Measurements from ENCODE around the gene RBMS3. TPM values are rescaled to one million over a fixed set of nuclear protein-coding genes. Genes with fewer than 3 reads are reported as not detected.

The RBMS3 gene
- total and polyA plus RNA-seq, 2 experiments from 2014 or later, result 3.2 to 7.4 TPM

DNA sequence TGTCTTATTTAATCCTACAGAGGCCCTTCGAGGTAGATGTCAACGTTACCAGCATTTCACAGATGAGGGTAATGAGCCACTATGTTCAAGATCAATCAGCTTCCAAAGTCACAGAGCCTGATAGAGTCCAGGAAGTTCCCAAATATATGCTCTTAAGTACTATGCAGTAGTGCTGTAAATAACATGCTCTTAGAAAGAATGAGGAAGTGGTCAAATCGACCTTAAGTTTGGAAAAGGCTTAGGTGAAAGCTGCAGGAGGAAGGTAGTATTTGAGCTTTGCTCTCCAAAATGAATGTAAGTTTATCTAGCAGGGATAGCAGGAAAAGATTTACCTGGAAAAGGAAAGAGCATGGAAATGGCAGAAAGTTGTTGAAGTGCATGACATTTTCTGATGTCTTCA lies 234.0 kb downstream of the RBMS3 start:
- TF ChIP-seq EZH2 (IDR thresholded peaks at IDR 0.05; ENCODE audit: low read depth, unreplicated experiment) (no peak), STAT1 (IDR thresholded peaks at IDR 0.05; ENCODE audit: unreplicated experiment) (no peak), EZH2phosphoT487 (IDR thresholded peaks at IDR 0.05; ENCODE audit: unreplicated experiment) (no peak), CREB1 (CRISPR knock-in tag; IDR thresholded peaks at IDR 0.05; ENCODE audit: low read depth) (no peak), ZNF114 (CRISPR knock-in tag; IDR thresholded peaks at IDR 0.05) (no peak), ZNF331 (CRISPR knock-in tag; IDR thresholded peaks at IDR 0.05; ENCODE audit: low read depth) (no peak), POLR2AphosphoS5 (IDR thresholded peaks at IDR 0.05; ENCODE audit: low read depth) (no peak), JUNB (IDR thresholded peaks at IDR 0.05; ENCODE audit: unreplicated experiment) (no peak), NANOG (IDR thresholded peaks at IDR 0.05; ENCODE audit: borderline replicate concordance) (no peak)
- TF ChIP-seq, protein P1, sequence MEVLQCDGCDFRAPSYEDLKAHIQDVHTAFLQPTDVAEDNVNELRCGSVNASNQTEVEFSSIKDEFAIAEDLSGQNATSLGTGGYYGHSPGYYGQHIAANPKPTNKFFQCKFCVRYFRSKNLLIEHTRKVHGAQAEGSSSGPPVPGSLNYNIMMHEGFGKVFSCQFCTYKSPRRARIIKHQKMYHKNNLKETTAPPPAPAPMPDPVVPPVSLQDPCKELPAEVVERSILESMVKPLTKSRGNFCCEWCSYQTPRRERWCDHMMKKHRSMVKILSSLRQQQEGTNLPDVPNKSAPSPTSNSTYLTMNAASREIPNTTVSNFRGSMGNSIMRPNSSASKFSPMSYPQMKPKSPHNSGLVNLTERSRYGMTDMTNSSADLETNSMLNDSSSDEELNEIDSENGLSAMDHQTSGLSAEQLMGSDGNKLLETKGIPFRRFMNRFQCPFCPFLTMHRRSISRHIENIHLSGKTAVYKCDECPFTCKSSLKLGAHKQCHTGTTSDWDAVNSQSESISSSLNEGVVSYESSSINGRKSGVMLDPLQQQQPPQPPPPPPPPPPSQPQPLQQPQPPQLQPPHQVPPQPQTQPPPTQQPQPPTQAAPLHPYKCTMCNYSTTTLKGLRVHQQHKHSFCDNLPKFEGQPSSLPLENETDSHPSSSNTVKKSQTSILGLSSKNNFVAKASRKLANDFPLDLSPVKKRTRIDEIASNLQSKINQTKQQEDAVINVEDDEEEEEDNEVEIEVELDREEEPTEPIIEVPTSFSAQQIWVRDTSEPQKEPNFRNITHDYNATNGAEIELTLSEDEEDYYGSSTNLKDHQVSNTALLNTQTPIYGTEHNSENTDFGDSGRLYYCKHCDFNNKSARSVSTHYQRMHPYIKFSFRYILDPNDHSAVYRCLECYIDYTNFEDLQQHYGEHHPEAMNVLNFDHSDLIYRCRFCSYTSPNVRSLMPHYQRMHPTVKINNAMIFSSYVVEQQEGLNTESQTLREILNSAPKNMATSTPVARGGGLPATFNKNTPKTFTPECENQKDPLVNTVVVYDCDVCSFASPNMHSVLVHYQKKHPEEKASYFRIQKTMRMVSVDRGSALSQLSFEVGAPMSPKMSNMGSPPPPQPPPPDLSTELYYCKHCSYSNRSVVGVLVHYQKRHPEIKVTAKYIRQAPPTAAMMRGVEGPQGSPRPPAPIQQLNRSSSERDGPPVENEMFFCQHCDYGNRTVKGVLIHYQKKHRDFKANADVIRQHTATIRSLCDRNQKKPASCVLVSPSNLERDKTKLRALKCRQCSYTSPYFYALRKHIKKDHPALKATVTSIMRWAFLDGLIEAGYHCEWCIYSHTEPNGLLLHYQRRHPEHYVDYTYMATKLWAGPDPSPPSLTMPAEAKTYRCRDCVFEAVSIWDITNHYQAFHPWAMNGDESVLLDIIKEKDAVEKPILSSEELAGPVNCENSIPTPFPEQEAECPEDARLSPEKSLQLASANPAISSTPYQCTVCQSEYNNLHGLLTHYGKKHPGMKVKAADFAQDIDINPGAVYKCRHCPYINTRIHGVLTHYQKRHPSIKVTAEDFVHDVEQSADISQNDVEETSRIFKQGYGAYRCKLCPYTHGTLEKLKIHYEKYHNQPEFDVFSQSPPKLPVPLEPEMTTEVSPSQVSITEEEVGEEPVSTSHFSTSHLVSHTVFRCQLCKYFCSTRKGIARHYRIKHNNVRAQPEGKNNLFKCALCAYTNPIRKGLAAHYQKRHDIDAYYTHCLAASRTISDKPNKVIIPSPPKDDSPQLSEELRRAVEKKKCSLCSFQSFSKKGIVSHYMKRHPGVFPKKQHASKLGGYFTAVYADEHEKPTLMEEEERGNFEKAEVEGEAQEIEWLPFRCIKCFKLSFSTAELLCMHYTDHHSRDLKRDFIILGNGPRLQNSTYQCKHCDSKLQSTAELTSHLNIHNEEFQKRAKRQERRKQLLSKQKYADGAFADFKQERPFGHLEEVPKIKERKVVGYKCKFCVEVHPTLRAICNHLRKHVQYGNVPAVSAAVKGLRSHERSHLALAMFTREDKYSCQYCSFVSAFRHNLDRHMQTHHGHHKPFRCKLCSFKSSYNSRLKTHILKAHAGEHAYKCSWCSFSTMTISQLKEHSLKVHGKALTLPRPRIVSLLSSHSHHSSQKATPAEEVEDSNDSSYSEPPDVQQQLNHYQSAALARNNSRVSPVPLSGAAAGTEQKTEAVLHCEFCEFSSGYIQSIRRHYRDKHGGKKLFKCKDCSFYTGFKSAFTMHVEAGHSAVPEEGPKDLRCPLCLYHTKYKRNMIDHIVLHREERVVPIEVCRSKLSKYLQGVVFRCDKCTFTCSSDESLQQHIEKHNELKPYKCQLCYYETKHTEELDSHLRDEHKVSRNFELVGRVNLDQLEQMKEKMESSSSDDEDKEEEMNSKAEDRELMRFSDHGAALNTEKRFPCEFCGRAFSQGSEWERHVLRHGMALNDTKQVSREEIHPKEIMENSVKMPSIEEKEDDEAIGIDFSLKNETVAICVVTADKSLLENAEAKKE (CRISPR knock-in tag; IDR thresholded peaks at IDR 0.05), result no peak
- TF ChIP-seq, protein P2, sequence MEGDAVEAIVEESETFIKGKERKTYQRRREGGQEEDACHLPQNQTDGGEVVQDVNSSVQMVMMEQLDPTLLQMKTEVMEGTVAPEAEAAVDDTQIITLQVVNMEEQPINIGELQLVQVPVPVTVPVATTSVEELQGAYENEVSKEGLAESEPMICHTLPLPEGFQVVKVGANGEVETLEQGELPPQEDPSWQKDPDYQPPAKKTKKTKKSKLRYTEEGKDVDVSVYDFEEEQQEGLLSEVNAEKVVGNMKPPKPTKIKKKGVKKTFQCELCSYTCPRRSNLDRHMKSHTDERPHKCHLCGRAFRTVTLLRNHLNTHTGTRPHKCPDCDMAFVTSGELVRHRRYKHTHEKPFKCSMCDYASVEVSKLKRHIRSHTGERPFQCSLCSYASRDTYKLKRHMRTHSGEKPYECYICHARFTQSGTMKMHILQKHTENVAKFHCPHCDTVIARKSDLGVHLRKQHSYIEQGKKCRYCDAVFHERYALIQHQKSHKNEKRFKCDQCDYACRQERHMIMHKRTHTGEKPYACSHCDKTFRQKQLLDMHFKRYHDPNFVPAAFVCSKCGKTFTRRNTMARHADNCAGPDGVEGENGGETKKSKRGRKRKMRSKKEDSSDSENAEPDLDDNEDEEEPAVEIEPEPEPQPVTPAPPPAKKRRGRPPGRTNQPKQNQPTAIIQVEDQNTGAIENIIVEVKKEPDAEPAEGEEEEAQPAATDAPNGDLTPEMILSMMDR (conservative IDR thresholded peaks at IDR 0.05; ENCODE audit: low read depth in 2 of 2), result no peak
- TF ChIP-seq, protein P3, sequence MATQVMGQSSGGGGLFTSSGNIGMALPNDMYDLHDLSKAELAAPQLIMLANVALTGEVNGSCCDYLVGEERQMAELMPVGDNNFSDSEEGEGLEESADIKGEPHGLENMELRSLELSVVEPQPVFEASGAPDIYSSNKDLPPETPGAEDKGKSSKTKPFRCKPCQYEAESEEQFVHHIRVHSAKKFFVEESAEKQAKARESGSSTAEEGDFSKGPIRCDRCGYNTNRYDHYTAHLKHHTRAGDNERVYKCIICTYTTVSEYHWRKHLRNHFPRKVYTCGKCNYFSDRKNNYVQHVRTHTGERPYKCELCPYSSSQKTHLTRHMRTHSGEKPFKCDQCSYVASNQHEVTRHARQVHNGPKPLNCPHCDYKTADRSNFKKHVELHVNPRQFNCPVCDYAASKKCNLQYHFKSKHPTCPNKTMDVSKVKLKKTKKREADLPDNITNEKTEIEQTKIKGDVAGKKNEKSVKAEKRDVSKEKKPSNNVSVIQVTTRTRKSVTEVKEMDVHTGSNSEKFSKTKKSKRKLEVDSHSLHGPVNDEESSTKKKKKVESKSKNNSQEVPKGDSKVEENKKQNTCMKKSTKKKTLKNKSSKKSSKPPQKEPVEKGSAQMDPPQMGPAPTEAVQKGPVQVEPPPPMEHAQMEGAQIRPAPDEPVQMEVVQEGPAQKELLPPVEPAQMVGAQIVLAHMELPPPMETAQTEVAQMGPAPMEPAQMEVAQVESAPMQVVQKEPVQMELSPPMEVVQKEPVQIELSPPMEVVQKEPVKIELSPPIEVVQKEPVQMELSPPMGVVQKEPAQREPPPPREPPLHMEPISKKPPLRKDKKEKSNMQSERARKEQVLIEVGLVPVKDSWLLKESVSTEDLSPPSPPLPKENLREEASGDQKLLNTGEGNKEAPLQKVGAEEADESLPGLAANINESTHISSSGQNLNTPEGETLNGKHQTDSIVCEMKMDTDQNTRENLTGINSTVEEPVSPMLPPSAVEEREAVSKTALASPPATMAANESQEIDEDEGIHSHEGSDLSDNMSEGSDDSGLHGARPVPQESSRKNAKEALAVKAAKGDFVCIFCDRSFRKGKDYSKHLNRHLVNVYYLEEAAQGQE (IDR thresholded peaks at IDR 0.05; ENCODE audit: unreplicated experiment), result no peak
- TF ChIP-seq, protein P4, sequence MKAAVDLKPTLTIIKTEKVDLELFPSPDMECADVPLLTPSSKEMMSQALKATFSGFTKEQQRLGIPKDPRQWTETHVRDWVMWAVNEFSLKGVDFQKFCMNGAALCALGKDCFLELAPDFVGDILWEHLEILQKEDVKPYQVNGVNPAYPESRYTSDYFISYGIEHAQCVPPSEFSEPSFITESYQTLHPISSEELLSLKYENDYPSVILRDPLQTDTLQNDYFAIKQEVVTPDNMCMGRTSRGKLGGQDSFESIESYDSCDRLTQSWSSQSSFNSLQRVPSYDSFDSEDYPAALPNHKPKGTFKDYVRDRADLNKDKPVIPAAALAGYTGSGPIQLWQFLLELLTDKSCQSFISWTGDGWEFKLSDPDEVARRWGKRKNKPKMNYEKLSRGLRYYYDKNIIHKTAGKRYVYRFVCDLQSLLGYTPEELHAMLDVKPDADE (IDR thresholded peaks at IDR 0.05), result no peak
- Histone ChIP-seq H3K4me1 (ENCODE audit: insufficient read depth) (peaks cover 21% of the 10 kb centered on the region), H3K27ac (ENCODE audit: low read depth) (peak overlapping the region; percentile 82), H3F3A (replicated peaks; ENCODE audit: low read depth) (no peaks in the 10 kb centered on the region), H3K27me3 (ENCODE audit: insufficient read depth) (no peaks in the 10 kb centered on the region), H3K79me2 (replicated peaks; ENCODE audit: insufficient read depth) (no peaks in the 10 kb centered on the region), H3K4me2 (peak overlapping the region; percentile 54), H3K36me3 (ENCODE audit: insufficient read depth) (no peaks in the 10 kb centered on the region), H3K4me3 (peak overlapping the region; percentile 5; the same call in 1 of the 2 replicates), H2AFZ (no peak overlapping the region), H3K9me2 (ENCODE audit: insufficient read depth) (no peaks in the 10 kb centered on the region), H4K20me1 (replicated peaks; ENCODE audit: insufficient read depth) (no peaks in the 10 kb centered on the region)
- no peaks in the 10 kb centered on the region for H3K27me3 Mint-ChIP-seq (ENCODE audit: insufficient read depth, low read depth, poor library complexity)
- no peak overlapping the region for H3K4me3 Mint-ChIP-seq
- H3K9me3 Mint-ChIP-seq, result no peaks in the 10 kb centered on the region
- H3K36me3 Mint-ChIP-seq (ENCODE audit: low read depth), result peaks cover 6% of the 10 kb centered on the region; the same call in 1 of the 3 replicates
- peak overlapping the region; percentile 39 for H3K27ac Mint-ChIP-seq
- ATAC-seq (no peak), DNase-seq (ENCODE audit: low spot score) (no peak)
- peaks cover 27% of the 10 kb centered on the region for H3K4me1 Mint-ChIP-seq
